DND-41 (cell line): ENCODE measurements around the gene SUSD5.

ENCODE experiments used
- ATAC-seq: fragments of 200-7000 bp; cut with Tn5 transposase; 3 replicates; pipeline ENCODE4 v1.9.1; 2021; ENCODE audit warnings: low read depth; ENCODE audit not compliant: insufficient read depth
- DNase-seq: peaks from one replicate; pipeline ENCODE4 v3.0.0-alpha.2; 2020
- H2AFZ ChIP-seq: 2 replicates; pipeline ENCODE4 v1.6.0; 2012; ENCODE audit warnings: low read depth, low read length
- H3K27ac ChIP-seq: 2 replicates; pipeline ENCODE4 v1.5.1; 2012; ENCODE audit warnings: low read length, inconsistent platforms
- H3K27me3 ChIP-seq: fragments of 200-600 bp; sonication (generic); 2 replicates; pipeline ENCODE4 v1.6.0; 2012; ENCODE audit warnings: low read length, mild to moderate bottlenecking, inconsistent platforms; ENCODE audit not compliant: insufficient read depth, poor library complexity
- H3K36me3 ChIP-seq: 2 replicates; pipeline ENCODE4 v1.5.1; 2012; ENCODE audit warnings: low read length, inconsistent platforms; ENCODE audit not compliant: insufficient read depth
- H3K4me1 ChIP-seq: 2 replicates; pipeline ENCODE4 v1.5.1; 2012; ENCODE audit warnings: mild to moderate bottlenecking, low read length; ENCODE audit not compliant: insufficient read depth
- H3K4me2 ChIP-seq: 2 replicates; pipeline ENCODE4 v1.6.0; 2012; ENCODE audit warnings: mild to moderate bottlenecking, moderate library complexity, low read length, inconsistent platforms; ENCODE audit not compliant: insufficient read depth
- H3K4me3 ChIP-seq, 2 experiments: fragments of 200-600 bp in 1 of 2; shearing (Covaris generic) in 1 of 2; 2 replicates each; pipeline ENCODE4 v1.5.1; 2012 to 2016; ENCODE audit warnings: inconsistent platforms in 2 of 2, low read length in 2 of 2, mild to moderate bottlenecking in 2 of 2, low read depth in 1 of 2, moderate library complexity in 1 of 2
- H3K79me2 ChIP-seq: 2 replicates; pipeline ENCODE4 v1.6.0; 2012; ENCODE audit warnings: low read length, inconsistent platforms; ENCODE audit not compliant: insufficient read depth
- H3K9ac ChIP-seq: 2 replicates; pipeline ENCODE4 v1.6.0; 2012; ENCODE audit warnings: low read depth, mild to moderate bottlenecking, inconsistent platforms, low read length, moderate library complexity
- H3K9me3 ChIP-seq: 2 replicates; pipeline ENCODE4 v1.5.1; 2012; ENCODE audit warnings: low read length, moderate library complexity, mild to moderate bottlenecking, inconsistent platforms; ENCODE audit not compliant: insufficient read depth, severe bottlenecking
- H4K20me1 ChIP-seq: 2 replicates; pipeline ENCODE4 v1.6.0; 2012; ENCODE audit warnings: low read length; ENCODE audit not compliant: insufficient read depth
- EZH2 ChIP-seq: IDR thresholded peaks from 3 replicates; pipeline ENCODE4 v1.6.1; 2012; ENCODE audit warnings: borderline replicate concordance, low read depth, mild to moderate bottlenecking, moderate library complexity, low read length, inconsistent platforms; ENCODE audit not compliant: severe bottlenecking
- TF ChIP-seq, protein P1 (sequence below): IDR thresholded peaks from 2 replicates; pipeline ENCODE4 v1.5.1; 2012; ENCODE audit warnings: borderline replicate concordance, low read length, moderate library complexity, mild to moderate bottlenecking; ENCODE audit not compliant: poor library complexity, severe bottlenecking; ENCODE audit errors: extremely low read depth

SUSD5 gene

DNA sequence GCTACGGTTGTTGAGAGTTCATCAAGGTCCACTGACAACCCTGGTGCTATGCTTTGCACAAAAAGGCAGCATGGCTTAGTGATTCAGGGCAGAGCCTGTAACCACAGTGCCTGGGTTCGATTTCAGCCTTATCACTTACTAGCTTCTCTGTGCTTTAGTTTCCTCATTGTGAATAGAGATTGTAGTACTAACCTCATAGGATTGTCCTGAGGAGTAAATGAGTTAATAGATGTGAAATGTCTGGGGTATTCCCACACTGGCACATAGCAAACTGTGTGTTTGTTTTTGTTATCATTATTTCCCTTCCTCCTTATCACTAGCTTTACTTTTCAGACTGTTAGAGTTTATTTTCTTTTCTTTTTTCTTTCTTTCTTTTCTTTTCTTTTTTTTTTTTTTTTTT, 88.5 kb downstream of the SUSD5 start:
- Histone ChIP-seq H3K4me3 (no peak overlapping the region), H4K20me1 (peaks cover 8% of the 10 kb centered on the region; the same call in 1 of the 2 replicates), H3K27me3 (no peaks in the 10 kb centered on the region), H2AFZ (no peak overlapping the region), H3K9ac (no peak overlapping the region), H3K9me3 (no peaks in the 10 kb centered on the region), H3K4me1 (no peaks in the 10 kb centered on the region), H3K36me3 (peaks cover 80% of the 10 kb centered on the region), H3K27ac (no peak overlapping the region), H3K79me2 (no peaks in the 10 kb centered on the region), H3K4me2 (no peak overlapping the region)
- DNase-seq (no peak), ATAC-seq (no peak)
- TF ChIP-seq, protein P1, sequence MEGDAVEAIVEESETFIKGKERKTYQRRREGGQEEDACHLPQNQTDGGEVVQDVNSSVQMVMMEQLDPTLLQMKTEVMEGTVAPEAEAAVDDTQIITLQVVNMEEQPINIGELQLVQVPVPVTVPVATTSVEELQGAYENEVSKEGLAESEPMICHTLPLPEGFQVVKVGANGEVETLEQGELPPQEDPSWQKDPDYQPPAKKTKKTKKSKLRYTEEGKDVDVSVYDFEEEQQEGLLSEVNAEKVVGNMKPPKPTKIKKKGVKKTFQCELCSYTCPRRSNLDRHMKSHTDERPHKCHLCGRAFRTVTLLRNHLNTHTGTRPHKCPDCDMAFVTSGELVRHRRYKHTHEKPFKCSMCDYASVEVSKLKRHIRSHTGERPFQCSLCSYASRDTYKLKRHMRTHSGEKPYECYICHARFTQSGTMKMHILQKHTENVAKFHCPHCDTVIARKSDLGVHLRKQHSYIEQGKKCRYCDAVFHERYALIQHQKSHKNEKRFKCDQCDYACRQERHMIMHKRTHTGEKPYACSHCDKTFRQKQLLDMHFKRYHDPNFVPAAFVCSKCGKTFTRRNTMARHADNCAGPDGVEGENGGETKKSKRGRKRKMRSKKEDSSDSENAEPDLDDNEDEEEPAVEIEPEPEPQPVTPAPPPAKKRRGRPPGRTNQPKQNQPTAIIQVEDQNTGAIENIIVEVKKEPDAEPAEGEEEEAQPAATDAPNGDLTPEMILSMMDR: no peak
- no peak for TF ChIP-seq EZH2

GRCh38 chr3:33128706-33129105, 89.9 kb downstream of the SUSD5 start:
- no peaks in the 10 kb centered on the region for H3K9me3 ChIP-seq
- TF ChIP-seq, protein P1: no peak
- TF ChIP-seq EZH2: no peak
- H3K9ac ChIP-seq: no peak overlapping the region
- peaks cover 8% of the 10 kb centered on the region; the same call in 1 of the 2 replicates for H4K20me1 ChIP-seq
- H3K4me3 ChIP-seq: no peak overlapping the region
- DNase-seq: no peak
- ATAC-seq: no peak
- no peaks in the 10 kb centered on the region for H3K27me3 ChIP-seq
- no peaks in the 10 kb centered on the region for H3K4me1 ChIP-seq
- H3K36me3 ChIP-seq: peaks cover 81% of the 10 kb centered on the region
- H3K79me2 ChIP-seq: no peaks in the 10 kb centered on the region
- H2AFZ ChIP-seq: no peak overlapping the region
- H3K4me2 ChIP-seq: no peak overlapping the region
- no peak overlapping the region for H3K27ac ChIP-seq

GRCh38 chr3:33125840-33126239, 92.8 kb downstream of the SUSD5 start:
- no peaks in the 10 kb centered on the region; the same call in 1 of the 2 replicates for H4K20me1 ChIP-seq
- ATAC-seq (no peak), DNase-seq (no peak)
- peaks cover 80% of the 10 kb centered on the region for H3K36me3 ChIP-seq
- no peak for TF ChIP-seq EZH2
- TF ChIP-seq, protein P1: no peak
- H3K9ac ChIP-seq: no peak overlapping the region
- no peak overlapping the region for H3K4me2 ChIP-seq
- no peaks in the 10 kb centered on the region for H3K4me1 ChIP-seq
- no peak overlapping the region for H3K4me3 ChIP-seq
- H3K27me3 ChIP-seq: no peaks in the 10 kb centered on the region
- H3K27ac ChIP-seq: no peak overlapping the region
- H3K9me3 ChIP-seq: no peaks in the 10 kb centered on the region
- no peaks in the 10 kb centered on the region for H3K79me2 ChIP-seq
- no peak overlapping the region for H2AFZ ChIP-seq

DNA sequence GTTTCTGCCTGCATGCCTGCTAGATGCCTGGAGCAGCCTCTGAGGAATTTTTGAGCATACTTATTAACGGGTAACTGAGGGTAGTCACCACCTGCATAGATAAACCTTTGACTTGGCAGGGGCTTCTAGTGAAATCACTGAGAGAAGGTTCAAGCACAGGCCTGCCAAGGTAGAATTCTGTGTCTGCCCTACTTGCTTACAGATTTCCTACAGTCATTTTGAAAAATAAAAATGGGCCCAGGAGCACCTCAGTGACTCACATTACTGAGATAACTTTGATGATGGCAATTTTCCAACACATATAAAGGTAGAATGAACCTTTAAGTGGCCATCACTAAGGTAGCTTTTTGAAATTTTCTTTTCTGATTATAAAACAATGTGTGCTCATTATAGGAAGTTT, 94.0 kb downstream of the SUSD5 start:
- H3K4me1 ChIP-seq: no peaks in the 10 kb centered on the region
- no peak for ATAC-seq
- TF ChIP-seq EZH2: no peak
- TF ChIP-seq, protein P1: no peak
- no peak overlapping the region for H3K27ac ChIP-seq
- DNase-seq: no peak
- H2AFZ ChIP-seq: no peak overlapping the region
- H3K27me3 ChIP-seq: no peaks in the 10 kb centered on the region
- H3K4me3 ChIP-seq: no peak overlapping the region
- H3K9me3 ChIP-seq: no peaks in the 10 kb centered on the region
- H3K36me3 ChIP-seq: peaks cover 82% of the 10 kb centered on the region
- H3K4me2 ChIP-seq: no peak overlapping the region
- peaks cover 4% of the 10 kb centered on the region; the same call in 1 of the 2 replicates for H3K79me2 ChIP-seq
- peaks cover 4% of the 10 kb centered on the region; the same call in 1 of the 2 replicates for H4K20me1 ChIP-seq
- H3K9ac ChIP-seq: no peak overlapping the region
